Suprapubic skin (tissue), 4 donors: Measurements from ENCODE around the gene ZFYVE19. TPM values are rescaled to one million over a fixed set of nuclear protein-coding genes. Genes with fewer than 3 reads are reported as not detected.
A peak's percentile ranks its signal among the peaks of the same experiment; 100 is the strongest.

ENCODE experiments used
- DNase-seq, 2 donors: peaks; one replicate each; pipeline ENCODE4 v3.0.0-alpha.2; 2019; ENCODE audit warnings: low spot score in 2 of 2
- H3K27ac ChIP-seq: fragments of 200-600 bp; sonication (generic); one replicate; pipeline ENCODE4 v1.5.1; 2019
- H3K27me3 ChIP-seq: fragments of 200-600 bp; sonication (generic); one replicate; pipeline ENCODE4 v1.5.1; 2019
- H3K36me3 ChIP-seq: fragments of 200-600 bp; sonication (generic); one replicate; pipeline ENCODE4 v1.5.1; 2019
- H3K4me1 ChIP-seq: fragments of 200-600 bp; sonication (generic); one replicate; pipeline ENCODE4 v1.5.1; 2019
- H3K4me3 ChIP-seq: fragments of 200-600 bp; sonication (generic); one replicate; pipeline ENCODE4 v1.5.1; 2019; ENCODE audit warnings: mild to moderate bottlenecking
- H3K9me3 ChIP-seq: fragments of 200-600 bp; sonication (generic); one replicate; pipeline ENCODE4 v1.5.1; 2019
- EP300 ChIP-seq: sonication (generic); formaldehyde crosslinking; IDR thresholded peaks from one replicate; pipeline ENCODE4 v1.6.1; 2017; ENCODE audit warnings: antibody characterized with exemption
- POLR2A ChIP-seq, 2 donors: fragments of 450-650 bp; IDR thresholded peaks; one replicate each; pipeline ENCODE4 v1.6.1; 2017; ENCODE audit warnings: antibody characterized with exemption in 2 of 2, mild to moderate bottlenecking in 2 of 2, moderate library complexity in 2 of 2
- POLR2AphosphoS5 ChIP-seq, 3 donors: sonication (generic); formaldehyde crosslinking; IDR thresholded peaks; one replicate each; pipeline ENCODE4 v1.6.1; 2017; ENCODE audit warnings: antibody characterized with exemption in 3 of 3
- WGBS: methylation state at CpG from one replicate; pipeline ENCODE4 v1.1.5; 2018; 5-methylcytosine and 5-hydroxymethylcytosine counted together
- total RNA-seq, 4 donors: library from RNA; depleted of rRNA; stranded (reverse); fragments of >200 nt; gene quantifications; one replicate each; pipeline ENCODE4 v1.1.0, GENCODE V29; 2016
- TF ChIP-seq, protein P1 (sequence below), 2 donors: fragments of 200-600 bp in 1 of 2; fragments of 450-650 bp in 1 of 2; sonication (generic) in 1 of 2; IDR thresholded peaks; one replicate each; pipeline ENCODE4 v1.5.1; 2016 to 2019; ENCODE audit warnings: antibody characterized with exemption in 2 of 2, mild to moderate bottlenecking in 1 of 2, moderate library complexity in 1 of 2

The ZFYVE19 gene
- total RNA-seq, 4 donors from 2014 or later: 33.3 to 57.1 (median 37.9) TPM

DNA sequence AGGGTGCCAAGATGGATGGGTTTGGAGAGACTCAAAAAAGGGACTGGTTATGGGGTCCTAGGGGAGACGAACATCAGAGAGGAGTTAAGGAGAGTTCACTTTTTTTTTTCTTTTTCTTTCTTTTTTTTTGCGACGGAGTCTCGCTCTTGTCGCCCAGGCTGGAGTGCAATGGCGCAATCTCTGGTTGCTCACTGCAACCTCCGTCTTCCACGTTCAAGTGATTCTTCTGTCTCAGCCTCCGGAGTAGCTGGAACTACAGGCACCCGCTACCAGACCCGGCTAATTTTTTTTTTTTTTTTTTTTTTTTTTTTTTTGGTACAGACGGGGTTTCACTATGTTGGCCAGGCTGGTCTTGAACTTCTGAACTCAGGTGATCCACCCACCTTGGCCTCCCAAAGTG, 38.1 kb downstream of the ZFYVE19 start:
- 34% methylated on average over 12 of the region's 12 CpGs for WGBS
- TF ChIP-seq EP300: no peak
- TF ChIP-seq POLR2A (IDR thresholded peaks at IDR 0.05): no peak
- TF ChIP-seq, protein P1, sequence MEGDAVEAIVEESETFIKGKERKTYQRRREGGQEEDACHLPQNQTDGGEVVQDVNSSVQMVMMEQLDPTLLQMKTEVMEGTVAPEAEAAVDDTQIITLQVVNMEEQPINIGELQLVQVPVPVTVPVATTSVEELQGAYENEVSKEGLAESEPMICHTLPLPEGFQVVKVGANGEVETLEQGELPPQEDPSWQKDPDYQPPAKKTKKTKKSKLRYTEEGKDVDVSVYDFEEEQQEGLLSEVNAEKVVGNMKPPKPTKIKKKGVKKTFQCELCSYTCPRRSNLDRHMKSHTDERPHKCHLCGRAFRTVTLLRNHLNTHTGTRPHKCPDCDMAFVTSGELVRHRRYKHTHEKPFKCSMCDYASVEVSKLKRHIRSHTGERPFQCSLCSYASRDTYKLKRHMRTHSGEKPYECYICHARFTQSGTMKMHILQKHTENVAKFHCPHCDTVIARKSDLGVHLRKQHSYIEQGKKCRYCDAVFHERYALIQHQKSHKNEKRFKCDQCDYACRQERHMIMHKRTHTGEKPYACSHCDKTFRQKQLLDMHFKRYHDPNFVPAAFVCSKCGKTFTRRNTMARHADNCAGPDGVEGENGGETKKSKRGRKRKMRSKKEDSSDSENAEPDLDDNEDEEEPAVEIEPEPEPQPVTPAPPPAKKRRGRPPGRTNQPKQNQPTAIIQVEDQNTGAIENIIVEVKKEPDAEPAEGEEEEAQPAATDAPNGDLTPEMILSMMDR (IDR thresholded peaks at IDR 0.05): no peak
- TF ChIP-seq POLR2AphosphoS5 (IDR thresholded peaks at IDR 0.05): no peak
- peaks cover 51% of the 10 kb centered on the region for H3K4me1 ChIP-seq
- H3K36me3 ChIP-seq: no peaks in the 10 kb centered on the region
- peak overlapping the region; percentile 90 for H3K27ac ChIP-seq
- no peaks in the 10 kb centered on the region for H3K9me3 ChIP-seq
- H3K27me3 ChIP-seq: no peaks in the 10 kb centered on the region
- no peak for DNase-seq
- H3K4me3 ChIP-seq: peak overlapping the region; percentile 58

DNA sequence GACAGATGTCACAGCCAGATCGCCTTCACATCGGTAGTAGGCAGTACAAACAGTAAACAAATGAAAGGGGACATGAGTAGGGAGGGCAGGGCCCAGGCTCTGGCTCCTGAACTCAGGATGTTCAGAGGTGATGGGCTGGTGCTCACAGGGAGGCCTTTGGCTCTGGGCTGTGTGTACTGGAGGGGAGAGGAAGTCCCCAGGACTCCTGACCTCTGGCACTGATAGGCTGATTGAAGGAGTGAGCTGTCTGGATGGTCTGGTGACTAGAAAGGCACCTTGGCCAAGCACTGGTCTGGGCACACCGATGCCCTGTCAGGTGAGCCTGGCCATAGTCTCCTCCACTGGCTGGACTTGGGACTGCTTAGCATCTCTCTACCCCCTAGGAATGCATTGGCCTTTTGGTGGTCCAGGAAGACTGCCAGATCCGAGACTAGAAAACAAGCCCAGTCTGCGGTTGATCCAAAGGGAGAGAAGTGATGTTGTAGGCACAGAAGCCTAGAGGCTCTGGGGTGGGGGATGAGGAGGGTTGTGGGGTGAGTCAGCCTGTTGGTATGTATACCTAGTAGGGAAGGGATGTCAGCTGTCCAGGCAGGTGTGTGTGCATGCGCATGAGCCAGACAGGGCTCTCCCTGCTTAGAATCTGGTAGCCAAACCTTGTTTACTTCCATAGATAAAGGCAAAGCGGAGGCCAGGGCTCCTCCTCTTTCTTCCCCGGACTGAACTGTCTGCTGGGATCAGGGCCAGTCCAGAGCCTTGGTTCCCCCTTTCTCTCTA, 38.8 kb downstream of the ZFYVE19 start:
- peak overlapping the region; percentile 58 for H3K4me3 ChIP-seq
- no peaks in the 10 kb centered on the region for H3K9me3 ChIP-seq
- 57% methylated on average over 8 of the region's 8 CpGs for WGBS
- H3K27me3 ChIP-seq: no peaks in the 10 kb centered on the region
- DNase-seq: no peak
- no peak for TF ChIP-seq POLR2A (IDR thresholded peaks at IDR 0.05)
- TF ChIP-seq EP300: no peak
- no peak for TF ChIP-seq POLR2AphosphoS5 (IDR thresholded peaks at IDR 0.05)
- TF ChIP-seq, protein P1 (IDR thresholded peaks at IDR 0.05): no peak
- H3K36me3 ChIP-seq: peaks cover 6% of the 10 kb centered on the region
- H3K4me1 ChIP-seq: peaks cover 51% of the 10 kb centered on the region
- peak overlapping the region; percentile 90 for H3K27ac ChIP-seq

DNA sequence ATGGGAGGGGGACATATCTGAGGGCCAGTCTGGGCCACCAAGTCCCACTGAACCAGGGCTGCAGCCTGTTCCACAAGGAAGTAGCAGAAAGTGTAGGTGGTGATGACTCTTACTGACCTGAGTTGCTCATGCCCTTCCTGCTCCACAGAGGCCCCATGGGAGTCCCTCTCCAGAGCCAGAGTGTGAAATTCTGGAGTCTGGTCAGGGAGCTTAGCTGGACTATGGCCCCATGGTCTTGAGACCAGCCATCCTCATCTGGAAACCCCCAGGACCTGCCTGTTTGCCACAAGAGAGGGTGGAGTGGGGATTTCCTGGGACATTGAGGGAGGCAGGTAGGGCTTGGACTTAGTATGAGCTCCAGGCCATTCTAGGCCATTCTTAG, 39.9 kb downstream of the ZFYVE19 start:
- no peak for DNase-seq
- Histone ChIP-seq H3K4me3 (peak overlapping the region; percentile 58), H3K36me3 (peaks cover 7% of the 10 kb centered on the region), H3K27me3 (no peaks in the 10 kb centered on the region), H3K9me3 (no peaks in the 10 kb centered on the region), H3K4me1 (peaks cover 51% of the 10 kb centered on the region), H3K27ac (peak overlapping the region; percentile 90)
- no peak for TF ChIP-seq EP300
- TF ChIP-seq POLR2A (IDR thresholded peaks at IDR 0.05): no peak

DNA sequence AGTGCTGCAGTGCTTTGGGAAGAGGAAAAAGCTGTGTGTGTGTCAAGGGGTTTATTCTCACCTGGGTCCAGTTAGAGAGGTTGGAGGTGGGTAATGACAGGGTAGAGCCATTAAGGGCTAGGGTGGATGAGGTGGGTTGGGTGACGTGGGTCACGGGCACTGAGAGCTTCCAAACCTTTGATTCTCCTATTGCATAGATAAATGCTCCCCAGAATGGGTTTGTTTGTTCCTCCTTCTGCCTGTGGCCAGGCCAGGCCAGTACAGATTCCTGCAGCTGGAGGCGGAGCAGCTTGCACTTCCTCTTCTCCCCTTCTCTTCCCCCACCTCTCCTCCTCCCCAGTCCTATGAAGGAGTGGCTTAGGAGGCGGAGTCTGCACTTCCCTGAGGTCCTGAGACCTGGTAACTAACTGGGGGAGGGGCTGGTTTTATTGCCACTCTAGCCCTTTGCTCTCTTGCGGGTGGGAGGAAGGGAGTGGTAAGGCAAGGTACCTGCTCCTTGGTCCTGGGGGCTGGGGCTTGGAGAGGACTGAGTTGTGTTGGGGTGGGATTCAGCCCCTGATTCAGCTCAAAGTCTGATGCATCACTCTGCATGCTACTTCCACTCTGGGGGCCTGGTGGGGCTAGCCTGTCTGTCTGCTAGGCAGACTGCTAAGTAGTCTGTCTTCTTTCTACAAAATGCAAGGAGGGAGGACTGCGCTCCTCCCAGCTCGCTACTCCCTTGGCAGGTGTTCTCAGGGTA, 40.5 kb downstream of the ZFYVE19 start:
- no peaks in the 10 kb centered on the region for H3K9me3 ChIP-seq
- peaks cover 7% of the 10 kb centered on the region for H3K36me3 ChIP-seq
- peaks cover 51% of the 10 kb centered on the region for H3K4me1 ChIP-seq
- no peaks in the 10 kb centered on the region for H3K27me3 ChIP-seq
- H3K27ac ChIP-seq: peak overlapping the region; percentile 90
- DNase-seq: no peak
- no peak for TF ChIP-seq EP300
- TF ChIP-seq POLR2AphosphoS5 (IDR thresholded peaks at IDR 0.05): no peak
- TF ChIP-seq POLR2A (IDR thresholded peaks at IDR 0.05): no peak
- TF ChIP-seq, protein P1 (IDR thresholded peaks at IDR 0.05): no peak
- H3K4me3 ChIP-seq: peak overlapping the region; percentile 58
- 38% methylated on average over 7 of the region's 7 CpGs for WGBS

DNA sequence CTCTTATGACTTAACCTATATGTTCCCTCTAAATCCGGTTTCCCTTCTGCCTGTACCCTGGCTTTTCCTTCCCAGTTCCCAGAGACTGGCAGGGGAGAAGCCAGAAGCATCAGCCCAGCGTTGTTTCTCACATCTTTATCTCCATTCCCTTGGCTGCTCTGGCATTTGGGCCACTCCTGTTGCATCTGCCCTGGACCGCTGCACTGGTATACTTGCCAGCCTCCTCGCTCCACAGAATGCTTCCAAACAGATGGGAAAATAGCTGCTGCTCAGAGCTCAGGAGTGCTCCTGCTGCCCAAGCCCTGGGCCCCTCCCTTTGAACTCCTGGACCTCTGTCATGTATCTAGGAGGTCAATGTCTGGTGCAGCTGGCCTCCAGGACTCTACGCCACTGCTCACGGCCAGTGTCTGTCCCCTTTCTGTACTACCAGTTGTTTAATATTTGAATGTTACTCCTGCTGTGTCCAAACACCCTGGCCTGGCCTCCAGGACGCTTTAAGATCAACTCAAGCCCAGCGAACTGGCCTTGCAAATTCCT, 43.8 kb downstream of the ZFYVE19 start:
- H3K27me3 ChIP-seq: no peaks in the 10 kb centered on the region
- peaks cover 31% of the 10 kb centered on the region for H3K36me3 ChIP-seq
- no peak overlapping the region for H3K27ac ChIP-seq
- H3K9me3 ChIP-seq: no peaks in the 10 kb centered on the region
- H3K4me1 ChIP-seq: peaks cover 22% of the 10 kb centered on the region
- H3K4me3 ChIP-seq: no peak overlapping the region
- TF ChIP-seq EP300: no peak
- TF ChIP-seq, protein P1 (IDR thresholded peaks at IDR 0.05): no peak
- DNase-seq: no peak
- WGBS: 74% methylated on average over 8 of the region's 8 CpGs
